HepG2 (cell line): Measurements from ENCODE around the gene CUL4A. TPM values are rescaled to one million over a fixed set of nuclear protein-coding genes. Genes with fewer than 3 reads are reported as not detected.

Source experiments
- KAT7 ChIP-seq: IDR thresholded peaks from 2 replicates; pipeline ENCODE4 v1.6.1; 2018; ENCODE audit warnings: borderline replicate concordance, missing compliant biosample characterization
- KMT2B ChIP-seq: IDR thresholded peaks from 2 replicates; pipeline ENCODE4 v1.6.1; 2016; ENCODE audit warnings: missing genetic modification reagents, missing compliant biosample characterization
- POLR2G ChIP-seq: fragments of 200-400 bp; formaldehyde crosslinking; IDR thresholded peaks from 2 replicates; pipeline ENCODE4 v1.6.1; 2018; ENCODE audit warnings: mild to moderate bottlenecking, low read depth, low read length, moderate library complexity
- PRMT3 ChIP-seq: sonication (generic); formaldehyde crosslinking; IDR thresholded peaks from 2 replicates; pipeline ENCODE4 v1.8.1; 2022; ENCODE audit warnings: low read depth, mild to moderate bottlenecking, moderate library complexity, missing genetic modification reagents, borderline replicate concordance
- RNF2 ChIP-seq: fragments of 450-650 bp; conservative IDR thresholded peaks from 2 replicates; pipeline ENCODE4 v1.6.1; 2016; ENCODE audit warnings: low read depth
- SRSF9 ChIP-seq: fragments of 200-400 bp; formaldehyde crosslinking; IDR thresholded peaks from 2 replicates; pipeline ENCODE4 v1.6.1; 2018; ENCODE audit warnings: borderline replicate concordance, mild to moderate bottlenecking, low read depth, low read length; ENCODE audit not compliant: insufficient read depth, poor library complexity, severe bottlenecking
- TCF12 ChIP-seq, 2 experiments: fragments of 450-650 bp in 1 of 2; sonication (generic) in 1 of 2; formaldehyde crosslinking in 1 of 2; IDR thresholded peaks; 2 replicates each; pipeline versions ENCODE4 v1.6.1 to v1.8.0; 2017 to 2022; ENCODE audit warnings: antibody characterized with exemption in 1 of 2, mild to moderate bottlenecking in 1 of 2, missing genetic modification reagents in 1 of 2, moderate library complexity in 1 of 2
- ZNF251 ChIP-seq: sonication (generic); formaldehyde crosslinking; IDR thresholded peaks from 2 replicates; pipeline ENCODE4 v1.9.0; 2021; ENCODE audit warnings: mild to moderate bottlenecking, missing genetic modification reagents
- ZNF557 ChIP-seq: sonication (generic); formaldehyde crosslinking; IDR thresholded peaks from 2 replicates; pipeline ENCODE4 v1.4.0; 2020; ENCODE audit warnings: missing genetic modification reagents
- ZNF614 ChIP-seq: IDR thresholded peaks from 2 replicates; pipeline ENCODE4 v1.6.1; 2018; ENCODE audit warnings: missing biosample characterization, missing genetic modification reagents, inconsistent platforms, borderline replicate concordance
- ZNF703 ChIP-seq: sonication (generic); formaldehyde crosslinking; IDR thresholded peaks from 2 replicates; pipeline ENCODE4 v1.5.1; 2020; ENCODE audit warnings: missing genetic modification reagents, mild to moderate bottlenecking, moderate library complexity, borderline replicate concordance
- polyA plus RNA-seq, 8 experiments: library from polyadenylated mRNA; depleted of rRNA in 3 of 8; stranded (reverse) in 7 of 8; unstranded in 1 of 8; fragments of >200 nt; fragmentation: Illumina TruSeq in 4 of 8; extraction: Trizol in 4 of 8; gene quantifications; 2 replicates each; pipeline versions ENCODE4 v1.2.1 to v1.2.3, GENCODE V29; 2011 to 2016; ENCODE audit warnings: low read depth in 4 of 8, missing spikeins in 1 of 8, mixed read lengths in 1 of 8; ENCODE audit not compliant: insufficient read depth in 1 of 8
- total RNA-seq, 5 experiments: library from RNA; depleted of rRNA; stranded (reverse); fragments of >200 nt; fragmentation: Illumina TruSeq; extraction: Trizol; gene quantifications; 2 replicates each; pipeline ENCODE4 v1.2.3, GENCODE V29; 2016; ENCODE audit warnings: low read depth in 1 of 5
- TF ChIP-seq, protein P1 (sequence below): sonication (generic); formaldehyde crosslinking; IDR thresholded peaks from 2 replicates; pipeline ENCODE4 v1.5.1; 2020; ENCODE audit warnings: missing genetic modification reagents, mild to moderate bottlenecking, borderline replicate concordance
- TF ChIP-seq, protein P2 (sequence below): sonication (generic); formaldehyde crosslinking; IDR thresholded peaks from 2 replicates; pipeline ENCODE4 v1.8.0; 2022; ENCODE audit warnings: missing genetic modification reagents, mild to moderate bottlenecking, inconsistent platforms, borderline replicate concordance
- TF ChIP-seq, protein P3 (sequence below): sonication (generic); formaldehyde crosslinking; IDR thresholded peaks from 2 replicates; pipeline ENCODE4 v1.9.0; 2021; ENCODE audit warnings: missing genetic modification reagents, borderline replicate concordance
- TF ChIP-seq, protein P4 (sequence below): sonication (generic); formaldehyde crosslinking; IDR thresholded peaks from 2 replicates; pipeline ENCODE4 v1.4.0; 2020; ENCODE audit warnings: missing genetic modification reagents
- TF ChIP-seq, protein P5 (sequence below): sonication (generic); formaldehyde crosslinking; IDR thresholded peaks from 2 replicates; pipeline ENCODE4 v1.5.0; 2020; ENCODE audit warnings: mild to moderate bottlenecking, missing genetic modification reagents, borderline replicate concordance

The CUL4A gene
- total and polyA plus RNA-seq, 2 of the 13 experiments (the other 11 are each of a cell fraction or from before 2014, with no cell fraction given), result 51.2 to 75.3 TPM

DNA sequence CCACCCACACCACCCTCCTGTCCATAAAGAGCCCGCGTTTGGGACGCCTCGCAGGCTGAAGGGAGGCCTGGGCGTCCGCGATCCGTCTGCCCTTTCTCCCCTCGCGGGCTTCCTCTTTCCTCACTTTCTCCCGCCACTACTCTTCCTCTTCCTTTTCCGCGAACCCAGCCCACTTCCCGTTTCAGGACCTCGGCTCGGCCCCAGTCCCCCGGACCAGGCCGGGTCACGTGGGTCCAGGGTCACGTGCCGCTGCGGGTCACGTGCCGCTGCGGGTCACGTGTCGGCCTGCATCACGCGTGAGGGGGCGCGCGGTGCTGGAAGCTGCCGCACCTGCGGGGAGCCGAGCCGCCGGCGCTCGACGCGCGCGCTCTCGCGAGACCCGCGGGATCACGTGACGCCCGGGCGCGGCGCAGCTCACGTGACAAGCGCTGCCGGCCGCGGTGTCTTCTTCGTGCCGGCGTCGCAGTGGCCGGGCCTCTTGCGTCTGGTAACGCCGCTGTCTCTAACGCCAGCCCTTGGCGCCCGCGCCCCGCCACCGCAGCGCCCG is 87.5 kb downstream of the CUL4A start, which contains the start of gene LAMP1 (continued):
- TF ChIP-seq, protein P1, sequence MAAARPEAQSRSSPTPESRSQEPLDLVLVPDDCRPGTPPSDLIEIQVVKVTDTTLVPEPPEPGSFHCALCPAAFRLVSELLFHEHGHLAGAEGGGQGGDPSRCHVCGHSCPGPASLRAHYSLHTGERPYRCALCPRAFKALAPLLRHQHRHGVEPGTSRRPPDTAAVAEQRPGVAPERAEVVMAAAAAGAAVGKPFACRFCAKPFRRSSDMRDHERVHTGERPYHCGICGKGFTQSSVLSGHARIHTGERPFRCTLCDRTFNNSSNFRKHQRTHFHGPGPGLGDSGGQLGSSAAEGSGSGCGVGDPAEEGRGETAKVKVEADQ, result peak; percentile 97
- no peak for TF ChIP-seq ZNF251 (CRISPR knock-in tag)
- peak; percentile 89; the same call in 1 of the 2 replicates for TF ChIP-seq ZNF614 (CRISPR knock-in tag)
- 0 out of 2 replicates have a peak, but pooled peaks have one; percentile 54 for TF ChIP-seq ZNF557
- peak; percentile 95; the same call in 1 of the 2 replicates for TF ChIP-seq PRMT3
- TF ChIP-seq, protein P2, sequence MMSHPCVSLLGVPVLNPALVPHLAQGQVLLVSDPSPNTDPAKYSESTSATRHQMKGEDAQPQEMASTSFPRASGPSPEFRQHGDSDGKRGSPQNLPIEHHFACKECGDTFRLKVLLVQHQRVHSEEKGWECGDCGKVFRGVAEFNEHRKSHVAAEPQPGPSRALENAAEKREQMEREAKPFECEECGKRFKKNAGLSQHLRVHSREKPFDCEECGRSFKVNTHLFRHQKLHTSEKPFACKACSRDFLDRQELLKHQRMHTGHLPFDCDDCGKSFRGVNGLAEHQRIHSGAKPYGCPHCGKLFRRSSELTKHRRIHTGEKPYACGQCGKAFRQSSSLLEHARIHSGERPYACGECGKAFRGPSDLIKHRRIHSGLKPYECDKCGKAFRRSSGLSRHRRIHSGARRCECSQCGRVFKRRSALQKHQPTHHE (CRISPR knock-in tag), result peak; percentile 73; the same call in 1 of the 2 replicates
- TF ChIP-seq KMT2B (CRISPR knock-in tag), result peak; percentile 93
- TF ChIP-seq, protein P3, sequence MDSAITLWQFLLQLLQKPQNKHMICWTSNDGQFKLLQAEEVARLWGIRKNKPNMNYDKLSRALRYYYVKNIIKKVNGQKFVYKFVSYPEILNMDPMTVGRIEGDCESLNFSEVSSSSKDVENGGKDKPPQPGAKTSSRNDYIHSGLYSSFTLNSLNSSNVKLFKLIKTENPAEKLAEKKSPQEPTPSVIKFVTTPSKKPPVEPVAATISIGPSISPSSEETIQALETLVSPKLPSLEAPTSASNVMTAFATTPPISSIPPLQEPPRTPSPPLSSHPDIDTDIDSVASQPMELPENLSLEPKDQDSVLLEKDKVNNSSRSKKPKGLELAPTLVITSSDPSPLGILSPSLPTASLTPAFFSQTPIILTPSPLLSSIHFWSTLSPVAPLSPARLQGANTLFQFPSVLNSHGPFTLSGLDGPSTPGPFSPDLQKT (CRISPR knock-in tag), result 0 out of 2 replicates have a peak, but pooled peaks have one; percentile 28
- TF ChIP-seq POLR2G, result peak; percentile 83
- TF ChIP-seq, protein P4, sequence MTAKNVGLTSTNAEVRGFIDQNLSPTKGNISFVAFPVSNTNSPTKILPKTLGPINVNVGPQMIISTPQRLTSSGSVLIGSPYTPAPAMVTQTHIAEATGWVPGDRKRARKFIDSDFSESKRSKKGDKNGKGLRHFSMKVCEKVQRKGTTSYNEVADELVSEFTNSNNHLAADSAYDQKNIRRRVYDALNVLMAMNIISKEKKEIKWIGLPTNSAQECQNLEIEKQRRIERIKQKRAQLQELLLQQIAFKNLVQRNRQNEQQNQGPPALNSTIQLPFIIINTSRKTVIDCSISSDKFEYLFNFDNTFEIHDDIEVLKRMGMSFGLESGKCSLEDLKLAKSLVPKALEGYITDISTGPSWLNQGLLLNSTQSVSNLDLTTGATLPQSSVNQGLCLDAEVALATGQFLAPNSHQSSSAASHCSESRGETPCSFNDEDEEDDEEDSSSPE, result peak; percentile 96
- no peak for TF ChIP-seq SRSF9
- 0 out of 2 replicates have a peak, but pooled peaks have one; percentile 76 for TF ChIP-seq KAT7 (CRISPR knock-in tag)
- TF ChIP-seq TCF12 (IDR thresholded peaks at IDR 0.05), result no peak
- TF ChIP-seq TCF12 (CRISPR knock-in tag; IDR thresholded peaks at IDR 0.05), result peak; percentile 88
- TF ChIP-seq, protein P5, sequence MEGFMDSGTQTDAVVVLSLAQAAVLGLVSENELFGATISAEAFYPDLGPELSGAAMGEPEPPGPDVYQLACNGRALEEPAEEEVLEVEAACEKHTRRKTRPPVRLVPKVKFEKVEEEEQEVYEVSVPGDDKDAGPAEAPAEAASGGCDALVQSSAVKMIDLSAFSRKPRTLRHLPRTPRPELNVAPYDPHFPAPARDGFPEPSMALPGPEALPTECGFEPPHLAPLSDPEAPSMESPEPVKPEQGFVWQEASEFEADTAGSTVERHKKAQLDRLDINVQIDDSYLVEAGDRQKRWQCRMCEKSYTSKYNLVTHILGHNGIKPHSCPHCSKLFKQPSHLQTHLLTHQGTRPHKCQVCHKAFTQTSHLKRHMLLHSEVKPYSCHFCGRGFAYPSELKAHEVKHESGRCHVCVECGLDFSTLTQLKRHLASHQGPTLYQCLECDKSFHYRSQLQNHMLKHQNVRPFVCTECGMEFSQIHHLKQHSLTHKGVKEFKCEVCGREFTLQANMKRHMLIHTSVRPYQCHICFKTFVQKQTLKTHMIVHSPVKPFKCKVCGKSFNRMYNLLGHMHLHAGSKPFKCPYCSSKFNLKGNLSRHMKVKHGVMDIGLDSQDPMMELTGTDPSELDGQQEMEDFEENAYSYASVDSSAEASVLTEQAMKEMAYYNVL (CRISPR knock-in tag), result peak; percentile 94; the same call in 1 of the 2 replicates
- peak; percentile 100 for TF ChIP-seq RNF2
- peak; percentile 85; the same call in 1 of the 2 replicates for TF ChIP-seq ZNF703 (CRISPR knock-in tag)
